Fibroblast of lung (primary cell): Measurements from ENCODE around the gene JOSD2. TPM values are rescaled to one million over a fixed set of nuclear protein-coding genes. Genes with fewer than 3 reads are reported as not detected.

Source experiments
- DNase-seq, 2 donors: peaks; one replicate each; pipeline versions ENCODE4 v3.0.0 to v3.0.0-alpha.2; 2010; ENCODE audit warnings: low read depth in 2 of 2
- H2AFZ ChIP-seq: 2 replicates; pipeline ENCODE4 v1.5.1; 2012; ENCODE audit warnings: low read length, control low read depth, inconsistent platforms
- H3K27ac ChIP-seq: 2 replicates; pipeline ENCODE4 v1.5.1; 2011; ENCODE audit warnings: low read length, control low read depth; ENCODE audit not compliant: insufficient read depth
- H3K27me3 ChIP-seq: 2 replicates; pipeline ENCODE4 v1.5.1; 2011; ENCODE audit warnings: mild to moderate bottlenecking, low read length; ENCODE audit not compliant: control insufficient read depth, insufficient read depth
- H3K36me3 ChIP-seq: 2 replicates; pipeline ENCODE4 v1.5.1; 2011; ENCODE audit warnings: low read length; ENCODE audit not compliant: control insufficient read depth, insufficient read depth
- H3K4me1 ChIP-seq: 2 replicates; pipeline ENCODE4 v1.5.1; 2011; ENCODE audit warnings: low read length; ENCODE audit not compliant: control insufficient read depth, insufficient read depth; ENCODE audit errors: extremely low read depth
- H3K4me2 ChIP-seq: 2 replicates; pipeline ENCODE4 v1.5.1; 2011; ENCODE audit warnings: low read length, control low read depth; ENCODE audit not compliant: insufficient read depth; ENCODE audit errors: extremely low read depth
- H3K4me3 ChIP-seq, 4 experiments: fragments of 200-600 bp in 1 of 4; sonication (generic) in 1 of 4; replicated peaks in 1 of 4; 2 replicates each; pipeline ENCODE4 v1.5.1; 2011 to 2016; ENCODE audit warnings: low read length in 4 of 4, low read depth in 3 of 4, mild to moderate bottlenecking in 3 of 4, control low read depth in 2 of 4, inconsistent platforms in 1 of 4, mixed read lengths in 1 of 4; ENCODE audit not compliant: insufficient read depth in 1 of 4; ENCODE audit errors: control extremely low read depth in 1 of 4
- H3K79me2 ChIP-seq: 2 replicates; pipeline ENCODE4 v1.5.1; 2012; ENCODE audit warnings: mild to moderate bottlenecking, low read length, inconsistent platforms; ENCODE audit not compliant: control insufficient read depth, insufficient read depth
- H3K9ac ChIP-seq: 2 replicates; pipeline ENCODE4 v1.5.1; 2011; ENCODE audit warnings: mild to moderate bottlenecking, low read length, control low read depth; ENCODE audit not compliant: insufficient read depth
- H3K9me3 ChIP-seq: 2 replicates; pipeline ENCODE4 v1.5.1; 2012; ENCODE audit warnings: low read depth, low read length; ENCODE audit not compliant: control insufficient read depth, insufficient read depth
- H4K20me1 ChIP-seq: 2 replicates; pipeline ENCODE4 v1.5.1; 2011; ENCODE audit warnings: low read length; ENCODE audit not compliant: control insufficient read depth, insufficient read depth; ENCODE audit errors: extremely low read depth
- EZH2 ChIP-seq: IDR thresholded peaks from 2 replicates; pipeline ENCODE4 v1.5.1; 2012; ENCODE audit warnings: low read length, control low read depth, mild to moderate bottlenecking; ENCODE audit errors: missing control alignments
- polyA plus RNA-seq, 2 donors: library from polyadenylated mRNA; depleted of rRNA in 1 of 2; stranded (reverse) in 1 of 2; unstranded in 1 of 2; fragments of >200 nt; gene quantifications; 2 replicates each; pipeline ENCODE4 v1.2.1, GENCODE V29; 2011 to 2012; ENCODE audit warnings: missing spikeins in 1 of 2
- total RNA-seq: library from RNA; depleted of rRNA; stranded (reverse); fragments of >200 nt; gene quantifications from 2 replicates; pipeline ENCODE4 v1.2.1, GENCODE V29; 2014
- TF ChIP-seq, protein P1 (sequence below), 2 donors: IDR thresholded peaks in 1 of 2; conservative IDR thresholded peaks in 1 of 2; 1 replicate in 1 of 2; 2 replicates in 1 of 2; pipeline ENCODE4 v1.5.1; 2011 to 2012; ENCODE audit warnings: low read length in 2 of 2, control low read depth in 1 of 2, inconsistent platforms in 1 of 2, low read depth in 1 of 2, mild to moderate bottlenecking in 1 of 2

The JOSD2 gene
- total and polyA plus RNA-seq, 2 donors (not counting 1 experiment from before 2014, with no cell fraction given) = 17.3 to 48.6 TPM

DNA sequence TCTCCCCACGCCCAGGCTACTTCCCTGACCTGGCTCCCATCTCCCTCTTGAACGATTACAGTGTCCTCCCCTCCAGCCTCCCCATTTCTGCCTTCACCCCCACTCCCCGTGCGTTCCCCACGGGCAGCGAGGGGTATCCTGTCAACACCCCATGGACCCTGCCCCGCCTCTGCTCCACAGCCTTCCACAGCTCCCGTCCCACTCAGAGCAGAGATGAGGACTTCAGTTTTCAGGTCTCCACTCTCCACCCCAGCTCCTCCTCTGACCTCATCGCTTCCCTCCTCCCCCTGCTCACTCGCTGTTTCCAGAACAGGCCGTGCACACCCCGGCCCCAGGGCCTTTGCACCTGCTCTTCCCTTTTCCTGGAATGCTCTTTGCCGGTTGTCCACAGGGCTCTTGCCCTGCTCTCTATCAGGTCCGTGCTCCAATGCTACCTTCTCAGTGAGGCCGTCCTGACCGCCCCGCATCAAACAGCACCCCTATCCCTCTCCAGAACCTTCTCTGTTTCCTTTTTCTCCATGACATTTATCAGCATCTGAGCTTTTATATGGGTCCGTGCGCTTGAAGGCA is 42.2 kb upstream of the JOSD2 start:
- H2AFZ ChIP-seq = no peak overlapping the region
- H3K36me3 ChIP-seq = no peaks in the 10 kb centered on the region
- H3K4me1 ChIP-seq = no peaks in the 10 kb centered on the region
- H3K4me3 ChIP-seq = no peak overlapping the region
- no peaks in the 10 kb centered on the region for H3K9me3 ChIP-seq
- H3K4me2 ChIP-seq = no peak overlapping the region
- H4K20me1 ChIP-seq = no peaks in the 10 kb centered on the region
- H3K9ac ChIP-seq = no peak overlapping the region
- no peak overlapping the region for H3K27ac ChIP-seq
- no peak for DNase-seq
- TF ChIP-seq, protein P1, sequence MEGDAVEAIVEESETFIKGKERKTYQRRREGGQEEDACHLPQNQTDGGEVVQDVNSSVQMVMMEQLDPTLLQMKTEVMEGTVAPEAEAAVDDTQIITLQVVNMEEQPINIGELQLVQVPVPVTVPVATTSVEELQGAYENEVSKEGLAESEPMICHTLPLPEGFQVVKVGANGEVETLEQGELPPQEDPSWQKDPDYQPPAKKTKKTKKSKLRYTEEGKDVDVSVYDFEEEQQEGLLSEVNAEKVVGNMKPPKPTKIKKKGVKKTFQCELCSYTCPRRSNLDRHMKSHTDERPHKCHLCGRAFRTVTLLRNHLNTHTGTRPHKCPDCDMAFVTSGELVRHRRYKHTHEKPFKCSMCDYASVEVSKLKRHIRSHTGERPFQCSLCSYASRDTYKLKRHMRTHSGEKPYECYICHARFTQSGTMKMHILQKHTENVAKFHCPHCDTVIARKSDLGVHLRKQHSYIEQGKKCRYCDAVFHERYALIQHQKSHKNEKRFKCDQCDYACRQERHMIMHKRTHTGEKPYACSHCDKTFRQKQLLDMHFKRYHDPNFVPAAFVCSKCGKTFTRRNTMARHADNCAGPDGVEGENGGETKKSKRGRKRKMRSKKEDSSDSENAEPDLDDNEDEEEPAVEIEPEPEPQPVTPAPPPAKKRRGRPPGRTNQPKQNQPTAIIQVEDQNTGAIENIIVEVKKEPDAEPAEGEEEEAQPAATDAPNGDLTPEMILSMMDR (conservative IDR thresholded peaks at IDR 0.05 in 1 of 2, IDR thresholded peaks at IDR 0.05 in 1 of 2; ENCODE audit: low read depth in 1 of 2, low read length in 2 of 2) = no peak
- no peak for TF ChIP-seq EZH2
- no peaks in the 10 kb centered on the region for H3K27me3 ChIP-seq
- H3K79me2 ChIP-seq = no peaks in the 10 kb centered on the region

DNA sequence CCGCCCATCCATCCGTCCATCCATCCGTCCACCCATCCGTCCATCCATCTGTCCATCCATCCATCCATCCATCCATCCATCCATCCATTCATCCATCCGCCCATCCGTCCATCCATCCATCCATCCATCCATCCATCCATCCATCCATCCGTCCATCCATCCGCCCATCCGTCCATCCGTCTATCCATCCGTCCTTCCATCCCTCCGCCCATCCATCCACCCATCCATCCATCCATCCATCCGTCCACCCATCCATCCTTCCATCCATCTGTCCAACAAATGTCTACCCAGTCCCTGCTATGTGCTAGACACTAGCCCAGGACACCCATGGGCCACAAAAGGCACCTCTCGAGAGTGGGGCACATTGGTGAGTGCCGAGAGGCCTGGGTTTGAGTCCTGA is 41.5 kb upstream of the JOSD2 start:
- Histone ChIP-seq H3K4me1 (no peaks in the 10 kb centered on the region), H3K9ac (no peak overlapping the region), H4K20me1 (no peaks in the 10 kb centered on the region), H3K27ac (no peak overlapping the region), H2AFZ (no peak overlapping the region), H3K4me3 (no peak overlapping the region), H3K4me2 (no peak overlapping the region), H3K9me3 (no peaks in the 10 kb centered on the region), H3K36me3 (no peaks in the 10 kb centered on the region), H3K79me2 (no peaks in the 10 kb centered on the region), H3K27me3 (no peaks in the 10 kb centered on the region)
- DNase-seq = no peak
- TF ChIP-seq, protein P1 (conservative IDR thresholded peaks at IDR 0.05 in 1 of 2, IDR thresholded peaks at IDR 0.05 in 1 of 2; ENCODE audit: low read depth in 1 of 2, low read length in 2 of 2) = no peak
- no peak for TF ChIP-seq EZH2

DNA sequence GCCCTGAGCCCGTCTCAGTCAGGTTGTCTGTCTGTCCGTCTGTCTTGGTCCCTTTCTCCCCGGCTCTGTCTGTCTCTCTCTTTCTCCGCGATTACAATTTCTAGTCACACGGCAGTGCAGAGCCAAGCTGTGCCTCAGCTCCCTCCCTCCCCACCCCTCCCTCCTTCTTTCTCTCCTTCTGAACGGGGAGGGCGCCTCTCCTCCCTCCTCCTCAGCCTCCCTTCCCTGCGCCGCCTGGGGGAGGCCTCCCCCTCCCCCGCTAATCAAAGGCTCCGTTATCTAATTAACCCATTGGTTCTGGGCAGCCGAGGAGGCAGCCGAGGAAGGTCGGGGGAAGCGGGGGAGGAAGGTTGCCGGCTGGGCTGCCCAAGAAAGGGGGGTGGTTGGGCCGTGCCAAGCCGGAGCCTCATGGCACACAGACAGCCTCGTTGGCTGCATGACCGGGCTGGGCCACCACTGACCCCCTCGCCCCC is 40.8 kb upstream of the JOSD2 start:
- no peak for DNase-seq
- no peaks in the 10 kb centered on the region for H4K20me1 ChIP-seq
- no peaks in the 10 kb centered on the region for H3K4me1 ChIP-seq
- no peak overlapping the region for H3K27ac ChIP-seq
- H3K4me3 ChIP-seq = no peak overlapping the region
- no peak overlapping the region for H3K4me2 ChIP-seq
- H3K27me3 ChIP-seq = no peaks in the 10 kb centered on the region
- no peaks in the 10 kb centered on the region for H3K79me2 ChIP-seq
- H3K9me3 ChIP-seq = no peaks in the 10 kb centered on the region
- no peak overlapping the region for H3K9ac ChIP-seq
- H2AFZ ChIP-seq = no peak overlapping the region
- H3K36me3 ChIP-seq = no peaks in the 10 kb centered on the region
- TF ChIP-seq, protein P1 (conservative IDR thresholded peaks at IDR 0.05 in 1 of 2, IDR thresholded peaks at IDR 0.05 in 1 of 2; ENCODE audit: low read depth in 1 of 2, low read length in 2 of 2) = no peak
- no peak for TF ChIP-seq EZH2
